Calu3 (cell line): ENCODE results near the gene OXGR1. TPM values are rescaled to one million over a fixed set of nuclear protein-coding genes. Genes with fewer than 3 reads are reported as not detected.

ENCODE experiments used
- BruUV-seq: library from RNA; stranded (reverse); fragments of 400-500 nt; replicated peaks from 2 replicates; lab custom pipeline; 2021; lab: Mats Ljungman, UMichigan
- CTCF ChIA-PET: fragments of 300-600 bp; sonication (Branson Sonifier 250); formaldehyde crosslinking; loops from one replicate; lab custom pipeline; 2022; ENCODE audit warnings: antibody characterized with exemption; lab: Charles Lee
- DNase-seq: peaks from one replicate; pipeline ENCODE4 v3.0.0; 2022
- H3K27ac Mint-ChIP-seq: one replicate; pipeline ENCODE4 v1.8.0; 2022; ENCODE audit warnings: mixed read lengths; ENCODE audit not compliant: unreplicated experiment
- H3K27me3 Mint-ChIP-seq: one replicate; pipeline ENCODE4 v1.8.0; 2022; ENCODE audit warnings: mixed read lengths; ENCODE audit not compliant: unreplicated experiment
- H3K36me3 Mint-ChIP-seq: one replicate; pipeline ENCODE4 v1.8.0; 2022; ENCODE audit warnings: mild to moderate bottlenecking, moderate library complexity, mixed read lengths; ENCODE audit not compliant: insufficient read depth, unreplicated experiment
- H3K4me1 Mint-ChIP-seq: one replicate; pipeline ENCODE4 v1.8.0; 2022; ENCODE audit warnings: mild to moderate bottlenecking, low read depth, mixed read lengths; ENCODE audit not compliant: unreplicated experiment
- H3K4me3 Mint-ChIP-seq: one replicate; pipeline ENCODE4 v1.8.0; 2022; ENCODE audit warnings: mild to moderate bottlenecking, low read depth, moderate library complexity, mixed read lengths; ENCODE audit not compliant: unreplicated experiment
- H3K9me3 Mint-ChIP-seq: one replicate; pipeline ENCODE4 v1.8.0; 2022; ENCODE audit warnings: low read depth, mixed read lengths; ENCODE audit not compliant: unreplicated experiment
- CTCF ChIP-seq: fragments of 200-600 bp; IDR thresholded peaks from one replicate; pipeline ENCODE4 v1.8.0; 2022; ENCODE audit warnings: antibody characterized with exemption; ENCODE audit not compliant: unreplicated experiment
- intact Hi-C: fragments of 100-400 bp; cut with micrococcal nuclease; formaldehyde crosslinking; loops from one replicate; pipeline ENCODE4 v1.10.0; 2022; ENCODE audit not compliant: unreplicated experiment
- total RNA-seq: library from RNA; stranded (reverse); gene quantifications from 2 replicates; pipeline ENCODE4 v1.2.3, GENCODE V29; 2022

Gene OXGR1
- total RNA-seq, 1 experiment from 2014 or later = 0.40 TPM

DNA sequence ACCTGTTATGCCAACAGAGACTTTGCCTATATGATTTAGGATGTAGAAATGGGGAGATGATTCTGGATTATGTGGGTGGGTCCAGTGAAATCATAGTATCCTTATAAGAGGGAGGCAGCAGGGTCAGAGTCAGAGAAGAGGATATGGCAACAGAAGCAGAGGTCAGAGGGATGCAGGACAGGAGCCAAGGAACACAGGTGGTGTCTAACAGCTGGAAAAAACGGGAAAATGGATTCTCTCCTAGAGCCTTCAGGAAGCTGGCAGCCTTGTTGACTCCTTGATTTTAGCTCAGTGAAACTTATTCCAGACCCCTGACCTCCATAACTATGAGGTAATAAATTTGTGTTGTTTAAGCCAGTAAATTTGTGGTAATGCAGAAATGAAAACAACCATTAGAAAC, 28.8 kb upstream of the OXGR1 start:
- Mint-ChIP-seq H3K9me3 (no peaks in the 10 kb centered on the region), H3K27ac (no peak overlapping the region), H3K4me3 (no peak overlapping the region), H3K4me1 (no peaks in the 10 kb centered on the region), H3K27me3 (peaks cover 14% of the 10 kb centered on the region), H3K36me3 (no peaks in the 10 kb centered on the region)
- intact Hi-C loops = no loop called here
- no peak for TF ChIP-seq CTCF
- no TSS peak for BruUV-seq
- no peak for DNase-seq
- CTCF ChIA-PET = no interaction called here

DNA sequence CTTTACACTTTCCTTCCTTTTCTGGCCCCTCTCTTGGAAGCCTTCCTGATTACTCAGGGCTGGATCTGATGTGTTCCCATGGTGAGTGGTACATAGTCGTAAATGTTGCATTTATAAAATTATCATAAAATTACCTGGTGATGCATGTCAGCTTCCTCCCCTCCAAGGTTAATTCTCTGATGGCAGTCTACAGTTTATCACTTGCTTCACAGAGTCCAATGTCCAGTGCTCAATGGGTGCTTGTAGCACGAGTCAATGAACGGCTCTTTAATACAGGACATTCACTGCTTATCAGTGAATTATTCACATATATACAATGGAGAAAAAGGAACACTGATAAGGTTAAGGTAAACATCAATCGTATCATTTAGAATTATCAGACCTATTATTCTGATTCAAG, 27.0 kb upstream of the OXGR1 start:
- CTCF ChIA-PET = no interaction called here
- no peak for TF ChIP-seq CTCF
- Mint-ChIP-seq H3K36me3 (no peaks in the 10 kb centered on the region), H3K4me3 (no peak overlapping the region), H3K27me3 (peaks cover 14% of the 10 kb centered on the region), H3K4me1 (no peaks in the 10 kb centered on the region), H3K9me3 (no peaks in the 10 kb centered on the region), H3K27ac (no peak overlapping the region)
- no peak for DNase-seq
- BruUV-seq = no TSS peak
- intact Hi-C loops = no loop called here

- Mint-ChIP-seq H3K9me3 (no peaks in the 10 kb centered on the region), H3K27me3 (peaks cover 14% of the 10 kb centered on the region), H3K36me3 (no peaks in the 10 kb centered on the region), H3K4me3 (no peak overlapping the region), H3K27ac (no peak overlapping the region), H3K4me1 (no peaks in the 10 kb centered on the region)
- intact Hi-C loops = no loop called here
- no peak for TF ChIP-seq CTCF
- CTCF ChIA-PET = no interaction called here
- no peak for DNase-seq
- no TSS peak for BruUV-seq
Measured at GRCh38 chr13:97020689-97021240, 26.5 kb upstream of the OXGR1 start.

GRCh38 chr13:97020194-97020593, 25.9 kb upstream of the OXGR1 start:
- CTCF ChIA-PET = no interaction called here
- Mint-ChIP-seq H3K27ac (no peak overlapping the region), H3K36me3 (no peaks in the 10 kb centered on the region), H3K27me3 (peaks cover 14% of the 10 kb centered on the region), H3K4me3 (no peak overlapping the region), H3K9me3 (no peaks in the 10 kb centered on the region), H3K4me1 (no peaks in the 10 kb centered on the region)
- BruUV-seq = no TSS peak
- TF ChIP-seq CTCF = no peak
- no peak for DNase-seq
- intact Hi-C loops = no loop called here
